Stimulated activated CD4-positive, alpha-beta T cell treated with anti-CD3 and anti-CD28 coated beads, TNF-alpha, amount 100 ng/mL, for 24 hours (primary cell): ENCODE measurements around the gene GLA.

Experiments
- DNase-seq, 3 experiments: peaks; one replicate each; pipeline ENCODE4 v3.0.0-alpha.2; 2020; ENCODE audit warnings: low read depth in 3 of 3

The GLA gene

DNA sequence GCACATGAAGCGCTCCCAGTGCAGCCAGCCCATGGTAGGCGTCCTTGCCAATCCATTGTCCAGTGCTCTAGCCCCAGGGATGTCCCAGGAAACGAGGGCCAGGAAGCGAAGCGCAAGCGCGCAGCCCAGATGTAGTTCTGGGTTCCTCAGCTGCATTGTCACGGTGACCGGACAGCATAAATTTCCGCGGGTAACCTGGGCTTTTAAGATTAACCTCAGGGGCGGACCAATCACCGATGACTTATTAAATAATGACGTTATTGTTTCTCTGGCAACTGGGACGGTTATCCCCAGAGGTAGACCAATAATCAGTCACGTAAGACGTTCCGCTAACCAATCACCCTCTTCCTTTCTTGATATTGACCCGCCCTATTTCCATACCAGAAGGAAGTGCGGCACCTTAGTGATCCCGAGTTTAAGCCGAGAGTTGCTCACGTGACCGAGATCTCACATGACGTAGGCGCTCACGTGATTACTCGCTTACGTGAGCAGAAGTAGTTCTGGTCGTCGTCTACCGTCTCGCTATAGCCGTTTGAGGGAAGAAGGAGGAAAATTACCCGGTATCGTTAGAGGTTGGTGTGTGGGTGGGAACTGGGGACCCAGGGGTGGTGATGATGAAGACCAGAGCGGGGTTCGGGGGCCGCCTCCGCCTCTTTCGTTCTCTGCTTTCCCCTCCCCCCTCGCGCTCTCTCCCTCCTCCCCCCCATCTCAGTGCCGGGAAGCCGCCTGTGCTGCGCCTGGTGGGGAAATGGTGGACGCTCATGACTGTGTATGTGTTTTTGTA lies at the start of gene GLA, which contains the start of gene HNRNPH2:
Gene GLA, minus strand, starts transcription at position 178 of the 784 bp plus-strand sequence. Its CDS starts 22 bp downstream, at position 156.
Gene HNRNPH2, plus strand, starts transcription at position 475 of the 784 bp plus-strand sequence. CDS start 3,767 bp downstream, outside the sequence.
- peak; percentile 61 to 85 (median 82) for DNase-seq

DNA sequence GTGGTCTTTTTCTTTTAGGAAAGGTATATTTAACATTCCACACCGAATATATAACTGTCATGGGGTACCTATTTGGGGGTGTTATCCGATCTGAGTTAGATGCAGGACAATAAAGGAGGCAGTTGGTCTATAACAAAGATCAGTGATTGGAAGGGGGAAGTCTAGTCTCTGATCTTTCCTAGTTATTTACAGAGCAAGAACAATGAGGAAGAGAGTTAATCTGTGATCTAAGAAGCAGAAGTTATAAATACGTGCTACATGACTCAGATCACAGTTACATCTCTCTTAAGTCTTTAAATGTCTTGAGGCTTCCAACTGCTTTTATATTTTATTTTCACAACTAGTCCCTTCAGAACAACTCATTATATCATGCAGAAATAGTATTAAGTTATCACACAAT lies 44.3 kb upstream of the GLA start:
- DNase-seq: no peak

DNA sequence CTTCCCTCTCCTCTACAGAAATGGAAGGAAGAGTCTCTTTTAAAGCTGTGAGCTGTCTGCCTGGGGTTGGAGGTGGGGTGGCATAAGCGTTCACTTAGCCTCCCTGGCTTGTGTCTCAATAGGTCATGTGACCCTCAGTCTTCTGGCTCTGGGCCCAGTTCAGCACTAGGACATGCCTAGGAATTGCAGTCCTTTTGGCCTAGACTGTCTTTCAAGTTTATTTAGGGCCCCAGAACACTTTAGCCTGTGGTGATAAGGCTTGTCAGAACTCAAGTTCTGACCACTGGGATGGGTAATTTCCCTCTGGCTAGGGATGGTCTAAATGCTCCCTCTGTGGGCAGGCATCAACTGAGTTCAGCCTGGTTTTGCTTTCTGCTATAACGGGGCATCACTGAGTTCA lies 43.2 kb upstream of the GLA start:
- no peak for DNase-seq

DNA sequence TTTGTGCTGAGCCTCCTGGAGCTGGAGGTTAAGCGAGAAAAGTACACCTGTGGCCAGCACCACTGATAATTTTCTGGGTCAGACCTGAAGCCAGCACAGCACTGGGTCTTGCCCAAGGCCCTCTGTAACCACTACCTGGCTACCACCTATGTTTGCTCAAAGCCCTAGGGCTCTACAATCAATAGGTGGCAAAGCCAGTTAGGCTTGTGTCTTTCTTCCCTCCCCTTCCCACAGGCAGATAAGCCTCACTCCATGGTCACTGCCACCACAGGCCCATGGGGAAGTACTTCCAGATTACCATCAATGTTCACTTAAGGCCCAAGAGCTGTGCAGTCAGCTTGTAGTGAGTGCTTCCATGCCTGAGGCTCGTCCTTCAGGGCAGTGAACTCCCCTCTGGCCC lies 42.4 kb upstream of the GLA start:
- no peak for DNase-seq

DNA sequence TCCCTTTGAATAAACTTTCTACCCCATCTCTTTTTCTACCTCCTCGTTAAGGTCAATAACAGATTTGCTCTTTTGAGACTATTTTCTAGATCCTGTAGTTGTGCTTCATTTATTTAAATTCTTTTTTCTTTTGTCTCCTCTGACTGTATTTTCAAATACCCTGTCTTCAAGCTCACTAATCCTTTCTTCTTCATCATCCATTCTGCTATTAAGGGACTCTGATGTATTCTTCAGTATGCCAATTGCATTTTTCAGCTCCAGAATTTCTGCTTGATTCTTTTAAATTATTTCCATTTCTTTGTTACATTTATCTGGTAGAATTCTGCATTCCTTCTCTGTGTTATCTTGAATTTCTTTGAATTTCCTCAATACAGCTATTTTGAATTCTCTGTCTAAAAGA lies 41.6 kb upstream of the GLA start:
- DNase-seq: no peak

DNA sequence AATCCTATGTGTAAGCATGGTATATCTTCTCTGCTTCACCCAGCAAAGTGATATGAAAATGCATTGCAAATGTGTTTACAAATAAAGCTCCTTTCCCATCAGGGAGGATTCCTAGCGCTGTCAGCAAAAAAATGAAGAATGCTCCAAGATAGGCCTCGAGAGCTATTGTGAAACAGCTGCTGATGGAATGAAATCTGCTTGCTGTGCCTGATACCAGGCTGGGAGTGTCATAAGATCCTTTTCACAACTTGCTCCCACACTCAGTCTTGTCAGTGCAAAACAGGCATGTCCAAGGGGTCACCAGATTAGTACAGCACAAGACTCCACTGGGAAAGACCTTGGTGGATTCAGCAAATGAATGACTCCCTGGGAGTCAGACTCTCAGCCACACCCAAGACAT lies 34.4 kb upstream of the GLA start:
- DNase-seq: no peak

DNA sequence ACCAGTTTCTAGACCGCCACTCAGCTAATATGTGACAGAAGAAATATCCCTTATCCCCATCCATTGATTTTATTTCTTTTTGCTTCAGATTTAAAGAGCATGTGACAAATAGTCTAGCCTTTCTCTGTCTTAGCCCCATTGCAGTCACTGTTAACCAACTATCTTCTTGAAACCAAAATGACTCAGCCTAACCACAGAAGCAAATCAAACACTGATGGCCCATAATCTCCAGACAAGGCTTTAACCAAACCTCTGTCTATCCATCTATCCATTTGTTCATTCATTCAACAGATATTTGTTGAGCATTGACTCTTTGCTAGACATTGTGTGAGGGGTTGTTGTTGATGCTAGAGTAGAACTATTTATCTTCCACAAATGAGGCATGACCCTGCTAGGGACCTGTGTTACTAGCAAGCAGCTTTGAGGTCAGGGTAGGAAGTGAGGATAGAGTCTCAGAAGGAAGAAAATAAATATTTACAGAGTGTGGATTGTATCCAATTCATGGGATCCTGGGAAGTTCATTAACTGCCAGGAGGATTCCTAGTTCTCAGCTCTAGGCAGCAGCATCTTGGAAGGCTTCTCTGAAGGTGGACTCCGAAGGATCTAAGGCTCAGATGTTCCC lies 22.8 kb upstream of the GLA start:
- no peak for DNase-seq

DNA sequence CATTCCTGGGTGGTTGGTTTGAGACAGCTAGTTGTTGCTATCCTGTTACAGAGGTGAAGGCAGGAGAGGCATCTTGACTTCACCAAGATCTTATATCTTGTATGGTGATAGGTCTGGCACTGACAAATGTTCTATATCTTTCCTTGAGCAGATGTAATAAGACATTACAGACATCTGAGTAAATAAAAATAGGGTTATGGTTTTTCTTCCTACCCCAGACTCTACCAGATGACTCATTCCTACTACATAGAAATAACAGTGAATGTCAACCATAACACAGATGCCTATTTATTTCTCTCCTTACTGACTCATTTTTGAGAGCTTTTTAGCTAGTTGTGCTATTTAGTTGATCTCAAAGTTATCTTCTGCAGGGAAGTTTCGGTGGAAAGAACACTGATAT lies 22.2 kb upstream of the GLA start:
- no peak for DNase-seq

DNA sequence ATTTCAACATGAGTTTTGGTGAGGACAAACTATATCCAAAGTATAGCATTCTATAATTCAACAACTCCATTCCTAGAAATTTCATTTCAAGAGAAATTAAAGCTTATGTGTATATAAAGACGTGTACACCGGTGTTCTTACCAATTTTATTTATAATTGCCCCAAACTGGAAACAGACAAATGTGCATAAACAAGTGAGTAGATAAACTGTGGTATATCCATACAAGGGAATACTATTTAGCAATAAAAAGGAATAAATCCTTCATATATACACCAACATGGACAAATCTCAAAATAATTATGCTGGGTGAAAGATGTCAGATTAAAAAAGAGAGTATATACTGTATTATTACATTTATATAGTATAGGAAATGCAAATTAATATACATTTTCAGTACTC lies 20.2 kb upstream of the GLA start:
- no peak for DNase-seq

DNA sequence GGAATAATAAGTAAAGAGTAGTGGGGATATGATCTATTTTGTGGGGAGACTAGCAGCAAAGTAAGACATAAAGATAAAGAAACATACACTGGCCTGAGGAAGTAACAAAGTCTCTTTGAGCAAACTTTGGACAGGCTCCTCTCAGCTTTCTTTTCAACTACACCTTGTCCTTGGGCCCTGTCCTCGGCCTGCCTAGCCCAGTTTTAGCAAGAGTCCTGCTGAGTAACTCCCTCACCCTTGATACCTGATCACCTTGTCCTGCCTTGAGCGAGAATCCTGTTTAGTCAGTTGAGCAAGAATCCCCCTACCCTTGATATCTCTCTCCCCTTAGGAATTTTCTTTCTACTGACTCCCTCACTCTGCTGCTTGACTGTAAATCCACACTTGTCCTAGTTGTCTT lies 11.8 kb upstream of the GLA start:
- no peak for DNase-seq

DNA sequence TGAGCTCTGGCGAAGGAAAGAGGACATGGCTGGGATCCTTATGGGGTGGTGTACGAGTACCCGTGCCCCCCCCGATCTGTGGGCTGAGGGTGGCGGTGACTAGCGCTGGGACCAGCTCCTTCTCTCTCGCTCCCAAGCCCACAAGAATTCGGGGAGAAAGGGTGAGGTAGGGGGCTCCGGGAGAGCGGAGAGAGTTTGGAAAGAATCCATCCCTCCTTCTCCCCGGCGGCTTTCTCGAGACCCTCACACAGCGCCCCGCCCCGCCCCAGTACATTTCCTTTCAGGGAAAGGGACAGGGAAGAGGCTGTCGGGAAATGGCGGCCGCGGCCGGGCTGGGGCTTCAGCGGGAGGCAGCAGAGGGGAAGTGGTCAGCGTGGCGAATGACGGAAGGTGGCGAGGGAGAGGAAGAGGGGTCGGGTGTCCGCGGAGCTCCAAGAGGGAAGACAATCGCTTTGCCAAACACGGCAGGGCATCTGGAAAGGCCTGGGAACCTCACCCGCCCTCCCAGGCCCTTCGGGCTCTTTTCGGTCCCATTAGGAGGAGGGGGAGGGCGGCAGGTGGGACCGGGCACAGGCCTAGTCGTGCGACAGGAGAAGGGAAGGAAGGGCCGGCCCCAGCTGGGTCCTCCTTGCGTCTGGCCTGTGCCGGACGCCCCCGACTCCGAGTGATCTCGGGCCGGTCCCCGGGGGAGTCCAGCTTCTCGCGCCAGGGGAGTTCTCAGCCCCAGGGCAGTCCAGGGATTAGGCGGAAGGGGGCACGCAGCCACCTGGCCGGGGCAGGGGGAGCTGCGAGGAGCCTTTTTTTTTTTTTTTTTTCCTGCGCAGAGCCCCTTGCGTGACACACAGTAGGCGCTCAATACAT lies 10.5 kb upstream of the GLA start:
- DNase-seq: peak in 1 of 3 experiments; percentile 35

DNA sequence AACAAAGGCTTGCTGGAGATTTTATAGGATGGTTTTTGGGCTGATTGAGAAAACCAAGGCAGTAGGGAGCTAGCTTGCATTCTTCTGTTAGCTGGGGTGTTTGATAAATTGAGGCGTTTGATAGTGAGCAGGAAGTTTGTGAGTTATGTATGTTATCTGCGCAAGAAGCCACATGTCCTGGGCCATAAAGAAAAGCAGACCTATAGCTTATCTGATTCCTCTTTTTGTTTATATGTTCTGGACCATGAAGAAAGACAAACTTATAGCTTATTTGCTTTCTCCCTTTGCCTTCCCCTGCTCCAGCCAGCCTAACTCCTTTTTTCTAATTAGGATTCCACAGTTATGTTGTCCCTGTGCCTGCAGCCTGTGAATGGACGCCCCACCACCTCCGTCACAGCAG lies 9.5 kb upstream of the GLA start:
- no peak for DNase-seq

DNA sequence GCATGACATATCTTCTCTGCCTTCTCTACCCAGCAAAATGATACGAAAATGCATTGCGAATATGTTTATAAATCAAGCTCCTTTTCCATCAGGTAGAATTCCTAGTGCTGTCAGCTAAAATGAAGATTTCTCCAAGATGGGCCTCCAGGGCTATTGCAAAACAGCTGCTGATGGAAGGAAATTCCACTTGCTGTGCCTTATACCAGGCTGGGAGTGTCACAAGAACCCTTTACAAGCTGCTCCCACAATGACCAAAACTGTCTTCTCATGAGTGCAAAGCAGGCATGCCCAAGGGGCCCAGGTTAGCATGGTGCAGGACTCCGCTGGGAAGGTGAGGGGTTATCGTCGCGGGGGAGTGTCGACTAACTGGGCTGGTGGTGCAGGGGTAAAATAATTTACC lies 9.0 kb upstream of the GLA start:
- no peak for DNase-seq

DNA sequence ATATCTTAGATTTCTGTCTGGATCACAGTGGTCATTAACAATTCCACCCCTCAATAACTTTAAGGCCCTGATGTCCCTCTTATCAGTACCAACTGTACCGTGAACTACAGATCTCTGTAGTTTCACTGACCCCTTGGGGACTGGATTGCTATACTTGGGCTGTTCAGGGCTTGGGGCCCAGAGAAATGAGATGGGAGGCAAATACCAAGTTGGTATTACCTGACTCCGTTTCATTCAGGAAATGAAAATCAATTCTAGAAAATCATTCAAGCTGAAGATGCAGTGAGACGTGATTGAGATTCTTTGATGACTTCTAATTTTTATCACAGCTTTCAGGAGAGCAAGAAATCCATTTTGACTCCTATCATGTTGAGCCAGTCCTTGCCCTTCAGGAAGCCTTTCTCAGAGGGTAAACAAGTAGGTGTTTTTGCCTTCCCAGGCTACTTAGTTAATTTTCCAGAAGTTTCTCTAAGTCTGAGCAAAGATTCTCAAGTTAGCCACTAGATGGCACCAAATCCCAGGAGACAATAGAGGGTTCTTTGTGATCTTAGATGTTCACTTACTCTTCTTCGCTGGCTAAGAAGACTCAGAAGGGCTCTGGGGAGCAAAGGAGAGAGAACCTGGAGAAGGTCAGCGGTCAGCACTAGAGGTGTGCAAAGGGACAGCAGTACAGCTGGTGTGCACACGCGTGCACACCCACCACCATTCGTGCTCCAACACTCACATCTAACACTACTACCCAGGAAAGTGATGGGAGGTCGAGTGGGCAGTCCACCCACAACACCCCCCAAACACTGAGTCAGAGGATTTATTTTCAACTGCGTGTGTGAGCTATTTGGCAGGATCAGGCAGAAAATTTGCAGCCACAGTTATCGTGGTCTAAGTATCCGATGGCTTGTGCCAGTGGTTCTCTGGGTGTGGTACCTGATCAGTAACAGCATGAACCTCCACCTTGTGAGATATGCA lies 7.7 kb upstream of the GLA start:
- DNase-seq: no peak

DNA sequence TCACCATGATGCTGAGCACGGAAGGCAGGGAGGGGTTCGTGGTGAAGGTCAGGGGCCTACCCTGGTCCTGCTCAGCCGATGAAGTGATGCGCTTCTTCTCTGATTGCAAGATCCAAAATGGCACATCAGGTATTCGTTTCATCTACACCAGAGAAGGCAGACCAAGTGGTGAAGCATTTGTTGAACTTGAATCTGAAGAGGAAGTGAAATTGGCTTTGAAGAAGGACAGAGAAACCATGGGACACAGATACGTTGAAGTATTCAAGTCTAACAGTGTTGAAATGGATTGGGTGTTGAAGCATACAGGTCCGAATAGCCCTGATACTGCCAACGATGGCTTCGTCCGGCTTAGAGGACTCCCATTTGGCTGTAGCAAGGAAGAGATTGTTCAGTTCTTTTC lies 4.3 kb upstream of the GLA start:
- DNase-seq: no peak

DNA sequence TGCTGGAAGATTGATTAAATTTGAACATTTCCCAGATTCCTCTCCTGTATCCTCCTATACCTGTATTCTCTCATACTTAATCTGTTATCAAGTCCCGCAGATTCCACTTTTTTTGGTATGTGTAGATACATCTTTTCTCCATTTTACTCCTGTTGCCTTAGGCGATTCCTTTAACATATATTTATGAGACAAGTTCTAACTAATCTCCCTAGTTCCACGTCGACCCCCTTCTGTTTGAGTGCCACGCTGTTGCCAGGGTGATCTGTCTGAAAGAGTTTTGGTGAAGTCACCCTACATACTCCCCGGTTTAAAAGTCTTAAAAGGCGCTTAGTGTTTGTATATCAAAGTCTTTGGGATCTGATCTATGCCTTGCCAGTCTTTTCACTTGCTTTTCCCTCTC lies 2.7 kb upstream of the GLA start:
- DNase-seq: no peak

DNA sequence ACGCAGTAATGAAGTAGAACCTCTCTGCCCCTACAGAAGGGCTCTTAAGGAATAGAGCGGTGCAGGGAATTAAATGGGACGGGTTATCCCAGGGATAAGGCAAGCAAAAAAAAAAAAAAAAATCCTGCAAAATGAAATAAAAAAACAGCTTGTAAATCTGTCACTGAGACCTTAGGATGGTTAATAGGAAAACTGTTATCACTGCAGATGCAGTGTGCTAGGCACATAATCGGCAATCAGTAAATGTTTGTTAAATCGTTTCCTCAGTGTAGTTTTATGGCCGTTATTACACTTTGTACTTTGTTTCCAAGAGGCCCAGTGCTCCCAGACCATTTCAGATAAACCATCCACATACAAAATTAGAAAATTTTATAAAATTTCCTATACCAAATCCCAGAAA lies 1.3 kb upstream of the GLA start:
- no peak for DNase-seq

DNA sequence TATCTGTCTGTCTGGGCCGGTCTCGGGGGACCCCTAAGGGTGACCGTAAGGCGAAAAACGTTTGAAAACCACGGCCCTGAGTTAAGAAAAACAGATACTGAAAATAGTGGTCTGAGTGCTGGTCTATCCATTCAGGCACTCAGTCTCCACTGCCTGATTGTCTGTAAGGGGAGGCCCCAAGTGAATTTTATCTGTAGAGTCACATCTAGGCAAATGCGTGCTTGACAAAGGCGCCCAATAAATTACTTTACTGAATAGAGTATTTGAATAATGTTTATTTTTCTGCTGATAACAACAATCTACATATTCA lies 762 bp upstream of the GLA start:
- DNase-seq: no peak

DNA sequence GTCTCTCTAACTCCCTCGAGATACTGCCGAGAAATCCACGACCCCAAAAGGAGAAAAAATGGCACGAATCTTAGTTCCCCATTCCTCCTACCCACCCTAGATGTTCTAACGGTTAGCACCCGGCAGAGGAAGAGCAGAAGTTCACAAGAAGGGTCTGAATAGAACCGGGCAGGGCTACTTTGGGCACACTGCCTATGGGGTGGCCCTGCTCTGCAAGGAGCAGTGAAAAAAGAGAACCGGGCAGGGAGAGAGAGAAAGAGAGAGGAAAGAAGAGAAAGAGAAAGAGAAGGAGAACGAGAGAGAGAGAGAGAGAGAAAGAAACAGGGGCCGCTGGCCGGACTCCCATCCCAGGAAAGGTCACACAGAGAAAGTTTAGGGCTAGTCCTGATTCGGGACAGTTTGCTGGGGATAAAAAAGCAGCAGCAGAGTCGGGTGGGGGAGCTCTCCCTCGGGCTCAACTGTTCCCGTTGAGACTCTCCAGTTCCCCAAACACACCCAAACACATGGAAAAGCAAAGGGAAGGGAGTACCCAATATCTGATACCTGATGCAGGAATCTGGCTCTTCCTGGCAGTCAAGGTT lies 468 bp downstream of the GLA start:
- no peak for DNase-seq

DNA sequence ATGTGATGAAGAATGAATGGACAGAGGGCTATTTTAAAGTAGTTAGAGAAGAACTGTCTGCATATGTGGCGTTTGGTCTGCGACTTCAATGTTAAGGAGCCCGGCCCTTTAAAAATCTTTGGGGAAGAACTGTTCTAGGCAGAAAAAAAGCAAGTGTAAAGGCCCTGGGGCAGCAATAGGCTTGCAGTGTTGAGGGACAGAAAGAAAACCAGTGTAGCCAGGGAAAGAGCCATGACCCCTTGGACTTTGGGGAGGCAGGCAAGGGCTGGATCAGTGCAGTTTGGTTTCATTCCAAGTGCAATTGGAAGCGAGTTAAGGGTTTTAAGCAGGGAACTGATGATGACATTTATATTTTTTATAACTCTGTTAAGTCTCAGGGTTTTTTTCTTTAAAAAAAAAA lies 7.9 kb downstream of the GLA start:
- DNase-seq: no peak

DNA sequence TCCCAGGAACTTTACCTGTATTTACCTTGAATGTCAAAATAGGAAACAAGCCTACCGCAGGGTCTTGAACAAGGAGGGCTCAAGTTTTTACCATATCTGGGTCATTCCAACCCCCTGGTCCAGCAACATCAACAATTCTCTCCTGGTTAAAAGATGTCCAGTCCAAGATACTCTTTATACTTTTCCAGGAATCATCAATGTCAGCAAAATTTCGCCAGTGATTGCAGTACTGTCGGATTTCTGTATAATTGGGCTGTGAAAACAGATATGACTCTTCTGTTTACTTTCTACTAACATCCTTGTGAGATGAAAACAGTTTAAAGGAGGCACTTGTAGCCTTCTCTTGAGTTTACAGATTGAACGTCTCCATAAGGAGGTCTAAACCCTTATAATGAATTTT lies 9.0 kb downstream of the GLA start:
- DNase-seq: no peak
